ENCODE results near the gene MEIS1. TPM values are rescaled to one million over a fixed set of nuclear protein-coding genes. Genes with fewer than 3 reads are reported as not detected.

Gene MEIS1
- total and polyA plus RNA-seq, 11 donors, result 12.9 to 55.7 (median 41.8) TPM

DNA sequence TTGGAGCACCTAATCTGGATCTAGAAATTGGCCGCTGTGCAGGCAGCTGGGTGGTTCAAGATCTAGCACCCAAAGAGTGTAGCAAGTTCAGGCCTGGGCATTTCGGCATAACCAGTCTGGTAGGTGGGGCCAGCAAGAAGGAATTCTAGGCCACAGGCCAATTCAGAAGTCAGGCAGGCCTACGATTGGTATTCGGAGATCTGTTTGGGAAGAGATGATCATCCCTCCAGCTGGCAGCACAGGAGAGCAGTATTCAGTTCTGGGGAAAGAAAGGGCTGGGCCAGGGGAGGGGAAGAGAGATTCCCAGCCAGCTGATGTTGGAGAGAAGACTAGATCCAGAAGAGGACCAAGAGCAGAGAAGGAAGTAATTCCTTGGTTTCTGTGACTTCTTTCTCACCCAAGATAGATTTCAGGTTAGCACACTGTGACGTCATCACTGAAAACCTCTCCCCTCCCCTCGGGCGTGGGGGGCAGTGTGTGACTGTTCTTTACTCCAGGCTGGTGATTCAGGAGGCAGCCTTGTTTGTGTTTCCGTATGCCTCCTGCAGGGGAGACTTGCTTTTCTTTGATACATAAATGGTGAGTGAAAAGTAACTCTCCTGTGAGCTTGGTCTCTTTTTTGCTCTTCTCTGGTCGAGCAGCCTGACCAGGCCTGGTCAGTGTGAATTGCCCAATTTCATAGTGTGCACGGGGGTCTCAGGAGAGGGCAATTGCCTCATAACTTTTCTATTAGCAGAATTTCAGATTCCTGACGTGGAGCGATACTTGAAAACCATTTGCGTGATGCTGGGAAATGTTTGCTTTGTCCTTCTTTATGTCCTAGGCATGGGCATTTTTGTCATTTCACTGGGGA lies 61.1 kb downstream of the MEIS1 start:
- Histone ChIP-seq H3K27me3 (no peaks in the 10 kb centered on the region), H3K9me3 (no peaks in the 10 kb centered on the region), H3K4me3 (peak overlapping the region in 1 of 12 donors; percentile 0), H3K36me3 (peaks cover 0 to 6% (median 0%) of the 10 kb centered on the region in 9 donors), H3K27ac (peak overlapping the region in 11 of 12 donors; percentile 26 to 77 (median 56)), H3K4me1 (peaks cover 0 to 56% (median 25%) of the 10 kb centered on the region in 12 donors)
- intact Hi-C loops (cut with DNase I), result loop anchor here in 8 of 10 donors (2.0 to 10.0 kb wide), 6 partner anchors 39 to 61 kb away; partner anchors contain the start of gene MEIS1 (in 3 of the 8)
- peak; percentile 63 to 83 (median 72) for ATAC-seq
- peak in 4 of 5 donors; percentile 30 to 60 (median 53) for DNase-seq
- 43 to 49% (median 46%) methylated on average over 13 of the region's 13 CpGs for WGBS, 4 donors
- TF ChIP-seq, protein P1, sequence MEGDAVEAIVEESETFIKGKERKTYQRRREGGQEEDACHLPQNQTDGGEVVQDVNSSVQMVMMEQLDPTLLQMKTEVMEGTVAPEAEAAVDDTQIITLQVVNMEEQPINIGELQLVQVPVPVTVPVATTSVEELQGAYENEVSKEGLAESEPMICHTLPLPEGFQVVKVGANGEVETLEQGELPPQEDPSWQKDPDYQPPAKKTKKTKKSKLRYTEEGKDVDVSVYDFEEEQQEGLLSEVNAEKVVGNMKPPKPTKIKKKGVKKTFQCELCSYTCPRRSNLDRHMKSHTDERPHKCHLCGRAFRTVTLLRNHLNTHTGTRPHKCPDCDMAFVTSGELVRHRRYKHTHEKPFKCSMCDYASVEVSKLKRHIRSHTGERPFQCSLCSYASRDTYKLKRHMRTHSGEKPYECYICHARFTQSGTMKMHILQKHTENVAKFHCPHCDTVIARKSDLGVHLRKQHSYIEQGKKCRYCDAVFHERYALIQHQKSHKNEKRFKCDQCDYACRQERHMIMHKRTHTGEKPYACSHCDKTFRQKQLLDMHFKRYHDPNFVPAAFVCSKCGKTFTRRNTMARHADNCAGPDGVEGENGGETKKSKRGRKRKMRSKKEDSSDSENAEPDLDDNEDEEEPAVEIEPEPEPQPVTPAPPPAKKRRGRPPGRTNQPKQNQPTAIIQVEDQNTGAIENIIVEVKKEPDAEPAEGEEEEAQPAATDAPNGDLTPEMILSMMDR (IDR thresholded peaks at IDR 0.05), result peak in 3 of 12 donors; percentile 10 to 30 (median 22)
- TF ChIP-seq POLR2A (IDR thresholded peaks at IDR 0.05), result no peak

DNA sequence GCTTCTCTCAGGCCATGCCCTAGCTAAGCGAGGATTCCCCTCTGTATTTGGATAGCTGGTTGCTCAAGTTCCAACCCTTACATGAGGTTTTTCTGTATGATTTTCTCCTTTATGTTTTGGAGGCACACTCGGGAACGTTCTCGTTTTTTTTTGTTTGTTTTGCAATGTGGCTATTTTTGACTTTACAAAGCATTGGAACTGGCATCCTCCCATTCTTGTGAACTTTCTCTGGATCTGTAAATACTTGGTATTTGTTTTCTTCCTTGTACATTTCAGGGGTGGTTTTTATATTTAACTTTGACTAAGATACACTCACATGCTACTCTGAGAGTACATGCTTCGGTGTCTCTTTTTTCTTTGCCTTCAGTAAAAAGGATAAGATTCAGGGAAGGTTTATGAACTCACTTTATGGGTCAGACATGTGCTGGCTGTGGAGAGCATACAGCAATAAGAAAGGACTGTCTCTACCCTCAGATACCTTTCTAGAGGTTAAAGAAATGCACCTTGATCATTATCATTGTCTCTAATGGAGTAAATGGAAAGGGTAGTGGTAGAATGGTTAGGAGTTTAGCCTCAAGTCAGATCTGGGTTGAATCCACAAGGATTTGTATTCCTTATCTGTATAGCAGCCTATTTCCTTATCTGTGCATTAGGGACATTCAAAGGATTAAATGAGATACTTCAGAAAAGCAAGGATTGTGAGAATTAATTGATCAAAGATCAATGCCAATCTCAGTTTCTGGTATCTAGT lies 61.9 kb downstream of the MEIS1 start:
- peaks cover 0 to 50% (median 22%) of the 10 kb centered on the region in 12 donors for H3K4me1 ChIP-seq
- ATAC-seq (no peak), DNase-seq (no peak)
- H3K9me3 ChIP-seq, result no peaks in the 10 kb centered on the region
- intact Hi-C loops (cut with DNase I), result loop anchor here in 8 of 10 donors (2.0 to 10.0 kb wide), 6 partner anchors 40 to 62 kb away; partner anchors contain the start of gene MEIS1 (in 3 of the 8)
- H3K36me3 ChIP-seq, result peaks cover 0 to 6% (median 0%) of the 10 kb centered on the region in 9 donors
- peak overlapping the region in 11 of 12 donors; percentile 26 to 77 (median 56) for H3K27ac ChIP-seq
- H3K4me3 ChIP-seq, result peak overlapping the region in 1 of 12 donors; percentile 0
- WGBS, 4 donors, result 36 to 54% (median 46%) methylated on average over 5 of the region's 5 CpGs
- no peaks in the 10 kb centered on the region for H3K27me3 ChIP-seq
- TF ChIP-seq POLR2A (IDR thresholded peaks at IDR 0.05), result no peak
- TF ChIP-seq, protein P1 (IDR thresholded peaks at IDR 0.05), result no peak

DNA sequence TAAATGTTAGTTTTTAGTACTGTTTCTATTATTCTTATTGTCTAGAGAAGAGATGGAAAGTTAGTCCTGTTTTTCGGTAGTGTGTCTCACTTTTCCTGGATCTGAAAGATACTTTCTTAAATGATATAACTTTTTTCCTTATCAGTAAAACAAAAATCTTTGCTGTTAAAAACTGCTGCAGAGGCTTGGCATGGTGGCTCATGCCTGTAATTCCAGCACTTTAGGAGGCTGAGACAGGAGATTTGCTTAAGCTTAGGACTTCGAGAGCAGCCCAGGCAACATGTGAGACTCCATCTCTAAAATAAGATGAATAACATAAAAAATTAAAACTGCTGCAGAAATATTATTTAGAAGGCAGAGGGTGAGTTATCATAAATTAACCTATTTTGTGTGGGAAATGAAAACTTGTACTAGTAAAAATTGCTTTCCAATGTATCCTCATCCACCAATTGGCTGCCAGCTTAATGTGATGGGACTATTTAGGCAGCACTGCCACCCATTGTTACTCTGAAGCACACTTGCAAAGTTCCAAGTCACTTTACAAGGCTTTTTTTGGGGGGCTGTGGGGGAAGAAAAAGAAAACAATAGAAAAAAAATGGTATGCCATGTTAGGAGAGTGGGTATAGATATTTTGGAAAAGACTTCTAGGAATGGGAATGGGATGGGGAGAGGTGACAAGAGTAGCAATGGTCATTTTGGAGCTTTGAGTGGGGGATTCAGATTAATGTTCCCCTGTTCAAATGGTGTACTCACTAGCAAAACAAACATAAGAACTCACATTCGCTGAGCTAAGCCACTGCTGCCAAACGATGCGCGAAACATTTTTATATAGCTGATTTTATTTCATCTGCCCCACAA lies 62.7 kb downstream of the MEIS1 start:
- ATAC-seq (no peak), DNase-seq (no peak)
- intact Hi-C loops (cut with DNase I), result loop anchor here in 8 of 10 donors (2.0 to 10.0 kb wide), 6 partner anchors 40 to 63 kb away; partner anchors contain the start of gene MEIS1 (in 3 of the 8)
- H3K4me1 ChIP-seq, result peaks cover 0 to 42% (median 22%) of the 10 kb centered on the region in 12 donors
- no peaks in the 10 kb centered on the region for H3K9me3 ChIP-seq
- no peaks in the 10 kb centered on the region for H3K27me3 ChIP-seq
- H3K27ac ChIP-seq, result peak overlapping the region in 2 of 12 donors; percentile 65 to 77
- 93 to 95% (median 95%) methylated on average over 6 of the region's 6 CpGs for WGBS, 4 donors
- peaks cover 0 to 6% (median 0%) of the 10 kb centered on the region in 9 donors for H3K36me3 ChIP-seq
- TF ChIP-seq, protein P1 (IDR thresholded peaks at IDR 0.05), result peak in 4 of 12 donors; percentile 13 to 41 (median 26)
- TF ChIP-seq POLR2A (IDR thresholded peaks at IDR 0.05), result no peak
- no peak overlapping the region for H3K4me3 ChIP-seq
